Body of pancreas (tissue), 4 donors: ENCODE data around the gene TMPO.

Experiments
- CTCF ChIP-seq, 7 experiments: fragments of 450-650 bp in 4 of 7; fragments of 200-600 bp in 3 of 7; sonication (generic) in 3 of 7; IDR thresholded peaks; one replicate each; pipeline ENCODE4 v1.5.1; 2016 to 2019; ENCODE audit warnings: antibody characterized with exemption in 7 of 7
- POLR2A ChIP-seq, 3 donors: fragments of 450-650 bp; IDR thresholded peaks; one replicate each; pipeline ENCODE4 v1.6.1; 2016; ENCODE audit warnings: antibody characterized with exemption in 3 of 3, mild to moderate bottlenecking in 2 of 3

- no peak for TF ChIP-seq CTCF (IDR thresholded peaks at IDR 0.05)
- no peak for TF ChIP-seq POLR2A (IDR thresholded peaks at IDR 0.05)
Measured at GRCh38 chr12:98492580-98493140, 22.7 kb upstream of the TMPO start.
